HEK293 (cell line): Measurements from ENCODE around the gene ELANE.

Experiments used
- CTCF ChIA-PET: fragments of 350-600 bp; formaldehyde crosslinking; extraction: SDS; loops from one replicate; lab custom pipeline; 2021; ENCODE audit warnings: antibody characterized with exemption; lab: Yijun Ruan, JAX
- POLR2A ChIA-PET: fragments of 300-600 bp; formaldehyde crosslinking; extraction: SDS; loops from one replicate; lab custom pipeline; 2020; ENCODE audit warnings: antibody characterized with exemption, inconsistent platforms; lab: Yijun Ruan, JAX
- H3K27ac ChIP-seq: fragments of 200-500 bp; sonication (Bioruptor generic); 2 replicates; pipeline ENCODE4 v1.5.1; 2014; ENCODE audit warnings: low read depth, low read length, control low read depth, inconsistent platforms; ENCODE audit errors: extremely low read depth
- H3K36me3 ChIP-seq, 2 experiments: fragments of 200-500 bp in 1 of 2; sonication (Bioruptor generic) in 1 of 2; 1 replicate in 1 of 2; 2 replicates in 1 of 2; pipeline ENCODE4 v1.5.1; 2014 to 2017; ENCODE audit warnings: inconsistent platforms in 2 of 2, low read length in 2 of 2; ENCODE audit not compliant: control insufficient read depth in 2 of 2, insufficient read depth in 1 of 2
- H3K4me1 ChIP-seq: fragments of 200-500 bp; sonication (Bioruptor generic); 2 replicates; pipeline ENCODE4 v1.5.1; 2014; ENCODE audit warnings: mild to moderate bottlenecking, low read length, inconsistent platforms; ENCODE audit not compliant: control insufficient read depth, insufficient read depth
- H3K4me3 ChIP-seq: 2 replicates; pipeline ENCODE4 v1.5.1; 2011; ENCODE audit warnings: low read depth, mild to moderate bottlenecking, control low read depth, low read length, moderate library complexity
- H3K9me3 ChIP-seq: fragments of 200-500 bp; sonication (Bioruptor generic); 2 replicates; pipeline ENCODE4 v1.5.1; 2014; ENCODE audit warnings: low read depth, low read length, inconsistent platforms; ENCODE audit not compliant: control insufficient read depth, insufficient read depth
- ATF2 ChIP-seq: fragments of 450-650 bp; formaldehyde crosslinking; IDR thresholded peaks from 2 replicates; pipeline ENCODE4 v1.5.1; 2016; ENCODE audit warnings: missing biosample characterization, missing genetic modification characterization, low read depth
- GLIS1 ChIP-seq: fragments of 450-650 bp; formaldehyde crosslinking; IDR thresholded peaks from 2 replicates; pipeline ENCODE4 v1.5.1; 2016; ENCODE audit warnings: missing biosample characterization, missing genetic modification characterization
- HIC1 ChIP-seq: fragments of 450-650 bp; formaldehyde crosslinking; IDR thresholded peaks from 2 replicates; pipeline ENCODE4 v1.5.1; 2016; ENCODE audit warnings: missing biosample characterization, missing genetic modification characterization
- HOXA7 ChIP-seq: sonication (generic); formaldehyde crosslinking; IDR thresholded peaks from 2 replicates; pipeline ENCODE4 v1.8.1; 2022; ENCODE audit warnings: missing genetic modification reagents, borderline replicate concordance
- KLF17 ChIP-seq: fragments of 450-650 bp; formaldehyde crosslinking; IDR thresholded peaks from 2 replicates; pipeline ENCODE4 v1.5.1; 2016; ENCODE audit warnings: missing biosample characterization, missing genetic modification characterization
- KLF7 ChIP-seq: fragments of 450-650 bp; formaldehyde crosslinking; IDR thresholded peaks from 2 replicates; pipeline ENCODE4 v1.5.1; 2016; ENCODE audit warnings: missing biosample characterization, missing genetic modification characterization, borderline replicate concordance
- KLF8 ChIP-seq: fragments of 450-650 bp; formaldehyde crosslinking; IDR thresholded peaks from 2 replicates; pipeline ENCODE4 v1.5.1; 2016; ENCODE audit warnings: missing biosample characterization, missing genetic modification characterization
- KLF9 ChIP-seq: fragments of 450-650 bp; formaldehyde crosslinking; IDR thresholded peaks from 2 replicates; pipeline ENCODE4 v1.5.1; 2016; ENCODE audit warnings: missing biosample characterization, missing genetic modification characterization, low read depth
- PBX3 ChIP-seq: sonication (generic); formaldehyde crosslinking; IDR thresholded peaks from 2 replicates; pipeline ENCODE4 v1.8.1; 2022; ENCODE audit warnings: mild to moderate bottlenecking, moderate library complexity, missing genetic modification reagents
- TCF7L2 ChIP-seq: IDR thresholded peaks from 2 replicates; pipeline ENCODE4 v1.6.1; 2011; ENCODE audit warnings: low read depth, mild to moderate bottlenecking, inconsistent platforms, low read length, moderate library complexity, borderline replicate concordance
- TRIM28 ChIP-seq: IDR thresholded peaks from 2 replicates; pipeline ENCODE4 v1.6.1; 2011; ENCODE audit warnings: low read length, control low read depth, borderline replicate concordance
- ZBTB17 ChIP-seq: fragments of 450-650 bp; formaldehyde crosslinking; IDR thresholded peaks from 2 replicates; pipeline ENCODE4 v1.5.1; 2016; ENCODE audit warnings: missing biosample characterization, missing genetic modification characterization
- ZBTB21 ChIP-seq: fragments of 450-650 bp; formaldehyde crosslinking; IDR thresholded peaks from 2 replicates; pipeline ENCODE4 v1.5.1; 2017; ENCODE audit warnings: missing biosample characterization, missing genetic modification characterization
- ZBTB49 ChIP-seq: fragments of 450-650 bp; formaldehyde crosslinking; IDR thresholded peaks from 2 replicates; pipeline ENCODE4 v1.5.1; 2016; ENCODE audit warnings: missing biosample characterization, missing genetic modification characterization, low read depth
- ZNF184 ChIP-seq: fragments of 450-650 bp; IDR thresholded peaks from 2 replicates; pipeline ENCODE4 v1.5.1; 2018; ENCODE audit warnings: missing biosample characterization, mild to moderate bottlenecking, missing genetic modification characterization
- ZNF23 ChIP-seq: fragments of 450-650 bp; formaldehyde crosslinking; IDR thresholded peaks from 2 replicates; pipeline ENCODE4 v1.5.1; 2016; ENCODE audit warnings: missing biosample characterization, missing genetic modification characterization, borderline replicate concordance
- ZNF560 ChIP-seq: fragments of 450-650 bp; formaldehyde crosslinking; IDR thresholded peaks from 2 replicates; pipeline ENCODE4 v1.5.1; 2017; ENCODE audit warnings: missing biosample characterization, missing genetic modification characterization, borderline replicate concordance
- ZNF624 ChIP-seq: fragments of 450-650 bp; formaldehyde crosslinking; IDR thresholded peaks from 2 replicates; pipeline ENCODE4 v1.5.1; 2017; ENCODE audit warnings: missing biosample characterization, missing genetic modification characterization
- ZNF747 ChIP-seq: fragments of 450-650 bp; formaldehyde crosslinking; IDR thresholded peaks from 2 replicates; pipeline ENCODE4 v1.5.1; 2016; ENCODE audit warnings: missing biosample characterization, missing genetic modification characterization
- ZNF777 ChIP-seq: fragments of 450-650 bp; formaldehyde crosslinking; IDR thresholded peaks from 2 replicates; pipeline ENCODE4 v1.5.1; 2017; ENCODE audit warnings: missing biosample characterization, missing genetic modification characterization, borderline replicate concordance
- TF ChIP-seq, protein P1 (sequence below): fragments of 450-650 bp; formaldehyde crosslinking; IDR thresholded peaks from 2 replicates; pipeline ENCODE4 v1.5.1; 2016; ENCODE audit warnings: missing biosample characterization, missing genetic modification characterization

ELANE gene

DNA sequence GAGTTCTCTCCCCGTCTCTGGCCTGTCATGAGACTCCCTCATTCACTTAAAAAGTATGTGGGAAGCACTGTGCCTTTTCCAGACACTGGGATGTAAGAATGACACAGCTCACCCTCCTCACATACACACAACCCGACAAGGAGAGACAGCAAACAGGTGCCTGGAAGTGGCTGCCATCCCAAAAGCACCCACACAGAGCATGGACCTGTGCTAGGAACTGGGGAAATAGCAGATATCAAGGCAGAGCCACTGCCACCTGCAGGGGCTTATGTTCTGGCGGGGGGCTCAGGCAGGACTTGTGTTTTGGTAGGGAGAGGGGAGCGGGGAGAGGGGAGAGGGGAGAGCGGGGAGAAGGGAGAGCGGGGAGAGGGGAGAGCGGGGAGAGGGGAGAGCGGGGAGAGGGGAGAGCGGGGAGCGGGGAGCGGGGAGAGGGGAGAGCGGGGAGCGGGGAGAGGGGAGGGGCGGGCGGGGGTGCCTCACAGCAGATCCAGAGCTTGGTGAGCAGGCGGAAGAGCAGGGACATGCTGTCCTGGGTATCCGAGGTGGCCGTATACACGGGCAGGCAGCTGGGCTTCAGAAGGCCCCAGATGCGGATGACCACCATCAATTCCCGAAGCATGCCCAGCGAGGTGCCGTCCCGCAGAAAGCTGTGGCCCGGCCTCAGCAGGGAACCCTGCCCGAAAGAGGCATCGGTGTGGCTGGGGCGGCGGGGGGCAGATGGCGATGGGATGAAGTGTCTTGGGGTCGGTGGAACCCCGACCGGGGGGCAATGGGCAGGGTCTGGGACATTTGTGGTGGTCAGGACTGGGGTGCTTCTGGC, 19.6 kb downstream of the ELANE start (continued):
- TF ChIP-seq, protein P1, sequence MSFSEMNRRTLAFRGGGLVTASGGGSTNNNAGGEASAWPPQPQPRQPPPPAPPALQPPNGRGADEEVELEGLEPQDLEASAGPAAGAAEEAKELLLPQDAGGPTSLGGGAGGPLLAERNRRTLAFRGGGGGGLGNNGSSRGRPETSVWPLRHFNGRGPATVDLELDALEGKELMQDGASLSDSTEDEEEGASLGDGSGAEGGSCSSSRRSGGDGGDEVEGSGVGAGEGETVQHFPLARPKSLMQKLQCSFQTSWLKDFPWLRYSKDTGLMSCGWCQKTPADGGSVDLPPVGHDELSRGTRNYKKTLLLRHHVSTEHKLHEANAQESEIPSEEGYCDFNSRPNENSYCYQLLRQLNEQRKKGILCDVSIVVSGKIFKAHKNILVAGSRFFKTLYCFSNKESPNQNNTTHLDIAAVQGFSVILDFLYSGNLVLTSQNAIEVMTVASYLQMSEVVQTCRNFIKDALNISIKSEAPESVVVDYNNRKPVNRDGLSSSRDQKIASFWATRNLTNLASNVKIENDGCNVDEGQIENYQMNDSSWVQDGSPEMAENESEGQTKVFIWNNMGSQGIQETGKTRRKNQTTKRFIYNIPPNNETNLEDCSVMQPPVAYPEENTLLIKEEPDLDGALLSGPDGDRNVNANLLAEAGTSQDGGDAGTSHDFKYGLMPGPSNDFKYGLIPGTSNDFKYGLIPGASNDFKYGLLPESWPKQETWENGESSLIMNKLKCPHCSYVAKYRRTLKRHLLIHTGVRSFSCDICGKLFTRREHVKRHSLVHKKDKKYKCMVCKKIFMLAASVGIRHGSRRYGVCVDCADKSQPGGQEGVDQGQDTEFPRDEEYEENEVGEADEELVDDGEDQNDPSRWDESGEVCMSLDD (tag by site-specific recombination) = 0 out of 2 replicates have a peak, but pooled peaks have one; percentile 31
- TF ChIP-seq ZNF624 (tag by site-specific recombination) = no peak
- no peak for TF ChIP-seq ATF2
- no peak for TF ChIP-seq ZNF747 (tag by site-specific recombination)
- TF ChIP-seq KLF8 = 0 out of 2 replicates have a peak, but pooled peaks have one; percentile 36
- no peak for TF ChIP-seq ZNF23 (tag by site-specific recombination)
- no peak for TF ChIP-seq ZBTB49 (tag by site-specific recombination)
- no peak for TF ChIP-seq TRIM28
- TF ChIP-seq ZNF184 (tag by site-specific recombination) = no peak
- no peak for TF ChIP-seq ZNF777

- POLR2A ChIA-PET = interaction anchor here (0.5 kb wide), 1 partner anchor 26 kb away, joined by 3 read pairs; no protein-coding TSS in a partner anchor
- TF ChIP-seq KLF9 (tag by site-specific recombination) = peak; percentile 72
- no peak for TF ChIP-seq PBX3 (CRISPR knock-in tag)
- 0 out of 2 replicates have a peak, but pooled peaks have one; percentile 10 for TF ChIP-seq GLIS1
- TF ChIP-seq HIC1 (tag by site-specific recombination) = no peak
- no peak for TF ChIP-seq ZBTB17
- TF ChIP-seq TCF7L2 = no peak
- TF ChIP-seq ZNF560 (tag by site-specific recombination) = no peak
- TF ChIP-seq HOXA7 (CRISPR knock-in tag) = no peak
- 0 out of 2 replicates have a peak, but pooled peaks have one; percentile 23 for TF ChIP-seq KLF17 (tag by site-specific recombination)
- 0 out of 2 replicates have a peak, but pooled peaks have one; percentile 19 for TF ChIP-seq KLF7
- TF ChIP-seq ZBTB21 (tag by site-specific recombination) = no peak
Observed at GRCh38 chr19:872266-872951, 20.3 kb downstream of the ELANE start.

More at GRCh38 chr19:872266-872951, 20.3 kb downstream of the ELANE start:
- Histone ChIP-seq H3K27ac (no peak overlapping the region), H3K4me1 (no peaks in the 10 kb centered on the region; the same call in 1 of the 2 replicates), H3K4me3 (no peak overlapping the region), H3K36me3 (peaks cover 7 to 68% of the 10 kb centered on the region in 2 experiments; a peak in 2 of 3 replicates), H3K9me3 (no peaks in the 10 kb centered on the region)
- CTCF ChIA-PET = no interaction called here
